Left lung (tissue), 10 donors: Measurements from ENCODE around the gene DYDC1. TPM values are rescaled to one million over a fixed set of nuclear protein-coding genes. Genes with fewer than 3 reads are reported as not detected.
"Not testable (repeated sequence)": the region's sequence is repeated elsewhere in the genome, so short reads cannot be mapped to it uniquely, and the experiment has no call there.

Experiments
- ATAC-seq: fragments of 200-7000 bp; cut with Tn5 transposase; one replicate; pipeline ENCODE4 v1.9.1; 2020; ENCODE audit warnings: moderate library complexity
- DNase-seq, 4 donors: peaks; one replicate each; pipeline ENCODE4 v3.0.0-alpha.2; 2013 to 2020
- H3K27ac ChIP-seq, 2 donors: fragments of 200-600 bp; sonication (generic) in 1 of 2; one replicate each; pipeline versions ENCODE4 v1.5.0 to v1.8.0; 2020 to 2021
- H3K27me3 ChIP-seq, 2 donors: fragments of 200-600 bp; sonication (generic) in 1 of 2; one replicate each; pipeline versions ENCODE4 v1.5.0 to v1.8.0; 2020 to 2021
- H3K36me3 ChIP-seq, 2 donors: fragments of 200-600 bp; sonication (generic) in 1 of 2; one replicate each; pipeline versions ENCODE4 v1.5.0 to v1.8.0; 2020 to 2021
- H3K4me1 ChIP-seq, 2 donors: fragments of 200-600 bp; one replicate each; pipeline ENCODE4 v1.8.0; 2021
- H3K4me3 ChIP-seq, 2 donors: fragments of 200-600 bp; sonication (generic) in 1 of 2; one replicate each; pipeline versions ENCODE4 v1.5.0 to v1.8.0; 2020 to 2021; ENCODE audit warnings: mild to moderate bottlenecking in 1 of 2
- H3K9me3 ChIP-seq, 2 donors: fragments of 200-600 bp; sonication (generic) in 1 of 2; one replicate each; pipeline versions ENCODE4 v1.5.0 to v1.8.0; 2020 to 2021
- CTCF ChIP-seq, 2 donors: fragments of 200-600 bp; sonication (generic) in 1 of 2; IDR thresholded peaks; one replicate each; pipeline versions ENCODE4 v1.5.0 to v1.8.0; 2021; ENCODE audit warnings: antibody characterized with exemption in 2 of 2
- intact Hi-C, 2 donors: fragments of 100-400 bp; cut with DNase I; formaldehyde crosslinking; loops; one replicate each; pipeline versions ENCODE4 v1.11.2 to v1.14.2; 2022
- polyA plus RNA-seq, 6 donors: library from polyadenylated mRNA; unstranded; fragments of 120-200 nt; gene quantifications; one replicate each; pipeline ENCODE4 v1.2.1, GENCODE V29; 2013; ENCODE audit not compliant: insufficient read length in 6 of 6
- total RNA-seq, 2 donors: library from RNA; stranded (reverse); fragmentation: NEBNext Ultra II Directional; extraction: Animal tissue kit (Norgen Biotek cat#: 25700); gene quantifications; one replicate each; pipeline ENCODE4 v1.2.1, GENCODE V29; 2021
- donor health status: DM: no; HTN: yes; CAD: no.
- donor health status: DM: no; HTN: no; CAD: no.

The DYDC1 gene
- total and polyA plus RNA-seq, 8 donors = 0.22 to 1.6 (median 0.55) TPM; not detected in 1

- Histone ChIP-seq H3K4me3 (no peak overlapping the region), H3K27me3 (no peaks in the 10 kb centered on the region), H3K36me3 (no peaks in the 10 kb centered on the region), H3K9me3 (no peaks in the 10 kb centered on the region), H3K27ac (no peak overlapping the region), H3K4me1 (no peaks in the 10 kb centered on the region)
- DNase-seq (peak in 1 of 4 donors; percentile 74), ATAC-seq (no peak)
- intact Hi-C loops = no loop called here
- TF ChIP-seq CTCF (IDR thresholded peaks at IDR 0.05) = no peak
These were observed 41.2 kb downstream of the DYDC1 start for GRCh38 chr10:80315391-80315790.

- Histone ChIP-seq H3K4me1 (no peaks in the 10 kb centered on the region), H3K9me3 (no peaks in the 10 kb centered on the region), H3K36me3 (no peaks in the 10 kb centered on the region), H3K4me3 (no peak overlapping the region), H3K27ac (no peak overlapping the region), H3K27me3 (no peaks in the 10 kb centered on the region)
- intact Hi-C loops = no loop called here
- DNase-seq (no peak), ATAC-seq (no peak)
- no peak for TF ChIP-seq CTCF (IDR thresholded peaks at IDR 0.05)
These were observed 43.0 kb downstream of the DYDC1 start for GRCh38 chr10:80313523-80313922.

- intact Hi-C loops = not testable (repeated sequence)
These were observed 50.6 kb downstream of the DYDC1 start for GRCh38 chr10:80305989-80306388.

GRCh38 chr10:80296942-80297341, 59.6 kb downstream of the DYDC1 start:
- H3K4me1 ChIP-seq = no peaks in the 10 kb centered on the region
- no peaks in the 10 kb centered on the region for H3K36me3 ChIP-seq
- no peak for DNase-seq
- H3K9me3 ChIP-seq = peaks cover 0 to 26% of the 10 kb centered on the region in 2 donors
- no peak overlapping the region for H3K27ac ChIP-seq
- H3K4me3 ChIP-seq = no peak overlapping the region
- ATAC-seq = no peak
- TF ChIP-seq CTCF (IDR thresholded peaks at IDR 0.05) = no peak
- H3K27me3 ChIP-seq = no peaks in the 10 kb centered on the region
- intact Hi-C loops = no loop called here

More at GRCh38 chr10:80305989-80306388, 50.6 kb downstream of the DYDC1 start:
- not testable (repeated sequence) for ATAC-seq, H3K27ac ChIP-seq, H3K27me3 ChIP-seq, DNase-seq, H3K9me3 ChIP-seq, H3K4me3 ChIP-seq, H3K4me1 ChIP-seq, H3K36me3 ChIP-seq

- no peak for TF ChIP-seq CTCF (IDR thresholded peaks at IDR 0.05)
- H3K4me3 ChIP-seq = no peak overlapping the region
- H3K9me3 ChIP-seq = peaks cover 0 to 7% of the 10 kb centered on the region in 2 donors
- H3K27ac ChIP-seq = no peak overlapping the region
- ATAC-seq (no peak), DNase-seq (no peak)
- no peaks in the 10 kb centered on the region for H3K36me3 ChIP-seq
- no peaks in the 10 kb centered on the region for H3K4me1 ChIP-seq
- intact Hi-C loops = no loop called here
- H3K27me3 ChIP-seq = peaks cover 0 to 5% of the 10 kb centered on the region in 2 donors
These were observed 63.8 kb downstream of the DYDC1 start for GRCh38 chr10:80292607-80293239.
